K562 (cell line): ENCODE data around the gene SOS2. TPM values are rescaled to one million over a fixed set of nuclear protein-coding genes. Genes with fewer than 3 reads are reported as not detected.

ENCODE experiments used
- BRCA1 ChIP-seq, 2 experiments: fragments of 450-650 bp in 1 of 2; sonication (generic) in 1 of 2; formaldehyde crosslinking in 1 of 2; IDR thresholded peaks; 2 replicates each; pipeline versions ENCODE4 v1.5.0 to v1.6.1; 2017 to 2020; ENCODE audit warnings: mild to moderate bottlenecking in 1 of 2, missing genetic modification reagents in 1 of 2
- CXXC5 ChIP-seq: fragments of 250-450 bp; sonication (Bioruptor Pico); IDR thresholded peaks from 2 replicates; pipeline ENCODE4 v1.8.0; 2022; ENCODE audit warnings: inconsistent platforms, mild to moderate bottlenecking, moderate library complexity
- EP300 ChIP-seq: IDR thresholded peaks from 2 replicates; pipeline ENCODE4 v1.6.1; 2012; ENCODE audit warnings: low read length, improper control_type of control experiment
- KLF1 ChIP-seq: fragments of 450-650 bp; IDR thresholded peaks from 2 replicates; pipeline ENCODE4 v1.6.1; 2016; ENCODE audit warnings: missing genetic modification characterization, missing compliant biosample characterization
- MAFK ChIP-seq: IDR thresholded peaks from 2 replicates; pipeline ENCODE4 v1.6.1; 2011; ENCODE audit warnings: low read length, improper control_type of control experiment
- MCM5 ChIP-seq: fragments of 450-650 bp; IDR thresholded peaks from 2 replicates; pipeline ENCODE4 v1.6.1; 2016; ENCODE audit warnings: low read depth
- MXI1 ChIP-seq: IDR thresholded peaks from 2 replicates; pipeline ENCODE4 v1.6.1; 2011; ENCODE audit warnings: low read depth, mild to moderate bottlenecking, improper control_type of control experiment, low read length
- NELFE ChIP-seq: IDR thresholded peaks from 2 replicates; pipeline ENCODE4 v1.6.1; 2011; ENCODE audit warnings: mild to moderate bottlenecking; ENCODE audit not compliant: insufficient read depth, insufficient read length
- NFE2L1 ChIP-seq: fragments of 450-650 bp; IDR thresholded peaks from 2 replicates; pipeline ENCODE4 v1.6.1; 2016; ENCODE audit warnings: missing genetic modification characterization, low read depth, mild to moderate bottlenecking, missing compliant biosample characterization, moderate library complexity, borderline replicate concordance
- SMC3 ChIP-seq: conservative IDR thresholded peaks from 2 replicates; pipeline ENCODE4 v1.6.1; 2011; ENCODE audit warnings: low read depth, low read length, improper control_type of control experiment; ENCODE audit not compliant: insufficient read depth
- TBL1XR1 ChIP-seq, 2 experiments: IDR thresholded peaks; 2 replicates each; pipeline ENCODE4 v1.6.1; 2012; ENCODE audit warnings: improper control_type of control experiment in 2 of 2, low read length in 2 of 2, mild to moderate bottlenecking in 1 of 2
- THRA ChIP-seq: fragments of 450-650 bp; IDR thresholded peaks from 2 replicates; pipeline ENCODE4 v1.6.1; 2017; ENCODE audit warnings: mild to moderate bottlenecking, moderate library complexity
- U2AF2 ChIP-seq: fragments of 200-400 bp; formaldehyde crosslinking; optimal IDR thresholded peaks from 2 replicates; pipeline ENCODE3; 2017; ENCODE audit warnings: low read depth, mild to moderate bottlenecking, low read length
- ZBTB40 ChIP-seq, 2 experiments: fragments of 450-650 bp in 1 of 2; sonication (generic) in 1 of 2; formaldehyde crosslinking in 1 of 2; IDR thresholded peaks; 2 replicates each; pipeline versions ENCODE4 v1.7.1 to v1.9.0; 2016 to 2022; ENCODE audit warnings: inconsistent platforms in 1 of 2, mild to moderate bottlenecking in 1 of 2, missing genetic modification reagents in 1 of 2
- ZNF217 ChIP-seq: sonication (generic); formaldehyde crosslinking; IDR thresholded peaks from 2 replicates; pipeline ENCODE4 v1.8.0; 2022; ENCODE audit warnings: mild to moderate bottlenecking, missing genetic modification reagents
- ZNF766 ChIP-seq: fragments of 200-800 bp; sonication (Bioruptor generic); conservative IDR thresholded peaks from 2 replicates; pipeline ENCODE4 v1.6.1; 2016; ENCODE audit warnings: missing genetic modification characterization, missing compliant biosample characterization
- ZSCAN32 ChIP-seq: fragments of 450-650 bp; formaldehyde crosslinking; IDR thresholded peaks from 2 replicates; pipeline ENCODE4 v1.4.0; 2020; ENCODE audit warnings: mild to moderate bottlenecking, moderate library complexity
- polyA plus RNA-seq, 8 experiments: library from polyadenylated mRNA; depleted of rRNA in 4 of 8; stranded (reverse) in 5 of 8; unstranded in 3 of 8; fragments of >200 nt; fragmentation: Nextera tagmentation in 2 of 8; fragmentation: Illumina TruSeq in 1 of 8; extraction: Ambion mirVana in 2 of 8; extraction: Trizol in 1 of 8; gene quantifications; 2 replicates each; pipeline versions ENCODE4 v1.2.1 to v1.2.3, GENCODE V29; 2011 to 2014; ENCODE audit warnings: inconsistent platforms in 1 of 8, missing spikeins in 1 of 8
- total RNA-seq, 7 experiments: library from RNA; depleted of rRNA in 6 of 7; stranded (reverse); fragments of >200 nt in 6 of 7; fragmentation: Illumina TruSeq in 2 of 7; extraction: Trizol in 2 of 7; gene quantifications; 2 replicates each; pipeline versions ENCODE4 v1.2.1 to v1.2.3, GENCODE V29; 2011 to 2021; ENCODE audit warnings: low replicate concordance in 1 of 7

Gene SOS2
- total and polyA plus RNA-seq, 9 of the 15 experiments (the other 6 are each of a cell fraction or from before 2014, with no cell fraction given), result 2.2 to 13.1 (median 10.5) TPM

DNA sequence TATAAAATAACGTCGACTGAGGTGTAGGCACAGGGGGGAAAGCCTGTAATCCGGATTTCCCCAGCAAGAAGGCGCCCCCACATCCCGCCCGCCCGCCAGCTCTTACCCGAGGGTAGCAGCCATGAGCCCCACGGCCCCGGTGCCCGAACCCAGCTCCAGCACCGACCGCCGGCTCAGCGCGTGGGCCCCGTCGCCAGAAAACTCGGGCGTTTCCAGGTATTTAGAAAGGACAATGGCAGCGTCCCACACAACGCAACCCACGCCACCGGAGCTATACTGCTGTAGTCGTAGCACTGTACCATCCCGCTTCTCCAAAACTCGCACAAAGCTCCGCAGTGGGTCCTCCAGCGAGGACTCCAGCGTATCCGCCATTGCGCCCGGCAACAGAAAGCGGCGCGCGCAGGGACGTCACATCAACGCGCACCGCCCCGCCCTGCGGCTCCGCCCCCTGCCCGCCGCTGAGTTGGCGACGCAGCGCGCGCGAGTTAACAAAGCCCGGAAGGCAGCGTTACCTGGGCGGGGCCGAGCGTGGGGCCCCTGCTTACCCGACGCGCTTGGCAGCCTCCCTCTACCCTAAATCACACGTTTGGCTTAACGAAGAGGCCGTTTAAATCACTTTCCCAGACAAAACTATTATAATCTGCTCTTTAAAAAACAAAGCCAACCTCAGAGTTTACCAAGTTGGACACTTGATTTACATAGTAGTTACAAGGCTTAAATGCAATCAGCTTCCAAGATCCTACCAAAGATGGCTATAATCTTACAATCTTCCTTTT is 115.0 kb downstream of the SOS2 start, which contains the start of gene VCPKMT (continued):
- no peak for TF ChIP-seq MCM5
- no peak for TF ChIP-seq MXI1
- 0 out of 2 replicates have a peak, but pooled peaks have one; percentile 30 for TF ChIP-seq ZNF766 (CRISPR knock-in tag)
- no peak for TF ChIP-seq NELFE
- TF ChIP-seq NFE2L1 (tag), result no peak
- TF ChIP-seq BRCA1 (IDR thresholded peaks at IDR 0.05), result no peak
- TF ChIP-seq BRCA1 (CRISPR knock-in tag; IDR thresholded peaks at IDR 0.05), result no peak
- peak; percentile 80 for TF ChIP-seq KLF1 (tag)
- TF ChIP-seq ZBTB40 (IDR thresholded peaks at IDR 0.05), result no peak
- no peak for TF ChIP-seq ZBTB40 (CRISPR knock-in tag; IDR thresholded peaks at IDR 0.05)
- TF ChIP-seq U2AF2, result no peak
- no peak for TF ChIP-seq ZSCAN32
- no peak for TF ChIP-seq THRA
- TF ChIP-seq ZNF217 (CRISPR knock-in tag), result no peak
- peak; percentile 93 for TF ChIP-seq CXXC5 (CRISPR knock-in tag)
- no peak for TF ChIP-seq MAFK
- TF ChIP-seq EP300, result no peak
- no peak for TF ChIP-seq SMC3
- peak in 1 of 2 experiments; percentile 67; a peak in 2 of 4 replicates for TF ChIP-seq TBL1XR1 (IDR thresholded peaks at IDR 0.05; ENCODE audit: low read length in 2 of 2)
